HL-60/S4 treated with phorbol 12-myristate 13-acetate at 8.2 ng/mL for 4 days and 3 days (cell line): ENCODE results near the gene GPAM.
"Not testable (repeated sequence)": the region's sequence is repeated elsewhere in the genome, so short reads cannot be mapped to it uniquely, and the experiment has no call there.

Experiments
- in situ Hi-C: fragments of 300-500 bp; cut with MboI; formaldehyde crosslinking; loops from 2 replicates; pipeline ENCODE4 v1.15.0; 2022; ENCODE audit warnings: low sequenced_read_pairs

GPAM gene

DNA sequence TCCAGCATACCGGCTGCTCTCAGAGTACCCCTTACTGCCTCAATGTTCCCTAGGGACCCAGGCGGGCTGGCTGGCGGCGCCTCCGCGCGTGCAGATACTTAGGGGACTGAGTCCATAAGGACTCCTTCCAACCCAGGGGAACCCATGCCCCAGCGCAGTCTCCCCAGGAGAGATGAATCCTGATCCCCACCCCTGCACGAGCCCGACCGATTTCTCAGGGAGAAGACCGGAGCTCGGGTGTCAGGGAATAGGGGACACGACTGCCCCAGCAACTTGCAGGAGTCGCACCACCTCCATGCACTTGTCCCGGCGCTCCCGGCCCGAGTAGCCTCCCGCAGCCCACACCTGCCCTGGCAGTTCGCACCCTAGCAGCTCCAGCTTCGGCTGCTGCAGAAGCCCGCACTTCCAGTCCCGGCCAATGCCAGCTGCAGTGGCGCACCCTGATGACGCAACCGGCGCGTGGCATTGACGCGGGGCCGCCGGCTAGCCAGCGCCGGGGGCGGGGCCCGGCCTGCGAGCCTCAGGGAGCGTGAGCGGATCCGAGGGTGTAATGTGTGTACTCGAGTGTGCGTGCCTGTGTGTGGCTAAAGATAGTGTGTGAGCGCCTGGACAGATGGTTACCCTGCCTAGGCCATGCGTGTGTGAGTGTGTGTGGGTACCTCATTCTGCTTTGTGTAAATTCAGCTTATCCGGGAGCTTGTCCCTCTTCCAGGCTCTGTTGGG is at the start of gene GPAM:
TSS of gene GPAM (minus strand) at position 437 of the 723 bp plus-strand sequence. CDS start 1,981 bp downstream, outside the sequence.
- in situ Hi-C loops, result no loop called here

DNA sequence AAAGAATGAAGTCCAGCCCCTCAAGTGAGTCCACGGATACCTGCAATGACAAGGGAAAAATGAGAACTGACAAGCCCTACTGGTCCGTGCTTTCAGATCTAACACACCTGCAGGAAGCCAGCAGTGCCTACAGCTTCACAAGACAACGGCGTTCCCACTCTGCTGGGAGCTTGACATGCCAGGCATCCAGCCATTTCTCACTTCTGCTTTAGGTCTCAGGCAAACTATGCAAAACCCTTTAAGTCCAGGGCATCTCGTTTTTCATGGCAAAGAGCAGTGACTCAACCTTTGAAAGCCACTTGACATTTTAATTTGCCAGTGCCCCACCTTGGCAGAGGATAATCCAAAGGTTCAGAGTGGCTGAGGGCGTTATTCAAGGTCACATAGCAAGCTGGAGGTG is 49.1 kb upstream of the GPAM start:
- in situ Hi-C loops, result no loop called here

DNA sequence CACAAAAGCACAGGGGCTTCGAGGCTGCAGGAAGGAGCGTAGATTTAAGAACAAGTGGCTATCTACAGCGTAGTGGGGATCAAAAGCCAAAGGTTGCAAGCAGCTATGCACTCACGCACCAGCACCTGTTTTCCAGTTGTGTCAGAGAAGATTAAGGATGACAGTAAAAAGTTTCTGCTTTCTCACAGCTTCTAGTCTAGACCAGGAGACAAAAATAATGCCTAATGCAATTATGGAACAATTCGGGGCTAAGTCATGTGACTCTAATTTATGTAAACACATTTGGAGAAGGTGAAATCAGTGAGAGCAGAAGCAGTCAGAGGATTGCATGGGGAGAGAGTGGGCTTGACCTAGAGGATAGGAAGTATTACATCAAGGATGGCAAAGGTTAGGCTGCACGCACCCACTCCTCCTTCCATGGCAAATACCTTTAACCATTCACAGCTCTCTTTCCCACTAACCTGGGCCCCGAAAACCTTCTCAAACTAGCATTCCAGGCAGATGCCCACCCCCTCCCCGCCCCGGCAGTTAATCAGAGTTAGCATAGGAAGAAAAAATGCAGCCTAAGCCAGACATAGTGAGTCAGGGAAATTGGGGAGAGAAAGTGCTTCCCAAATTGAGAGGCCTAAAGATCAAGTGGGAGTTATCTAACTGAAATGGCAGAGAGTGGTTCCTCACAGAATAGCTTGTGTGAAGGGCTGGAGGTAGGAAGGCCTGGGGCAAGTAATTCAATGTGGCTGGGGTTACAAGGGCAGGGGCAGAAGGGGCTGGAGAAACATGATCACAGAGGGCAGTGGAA is 48.2 kb upstream of the GPAM start:
- in situ Hi-C loops, result no loop called here

- in situ Hi-C loops, result no loop called here
Observed at GRCh38 chr10:112230325-112230988, 46.9 kb upstream of the GPAM start.

GRCh38 chr10:112229901-112230300 is 46.3 kb upstream of the GPAM start:
- in situ Hi-C loops, result no loop called here

- in situ Hi-C loops, result no loop called here
Observed at GRCh38 chr10:112229096-112229495, 45.5 kb upstream of the GPAM start.

GRCh38 chr10:112228366-112229088 is 45.0 kb upstream of the GPAM start:
- in situ Hi-C loops, result not testable (repeated sequence)

DNA sequence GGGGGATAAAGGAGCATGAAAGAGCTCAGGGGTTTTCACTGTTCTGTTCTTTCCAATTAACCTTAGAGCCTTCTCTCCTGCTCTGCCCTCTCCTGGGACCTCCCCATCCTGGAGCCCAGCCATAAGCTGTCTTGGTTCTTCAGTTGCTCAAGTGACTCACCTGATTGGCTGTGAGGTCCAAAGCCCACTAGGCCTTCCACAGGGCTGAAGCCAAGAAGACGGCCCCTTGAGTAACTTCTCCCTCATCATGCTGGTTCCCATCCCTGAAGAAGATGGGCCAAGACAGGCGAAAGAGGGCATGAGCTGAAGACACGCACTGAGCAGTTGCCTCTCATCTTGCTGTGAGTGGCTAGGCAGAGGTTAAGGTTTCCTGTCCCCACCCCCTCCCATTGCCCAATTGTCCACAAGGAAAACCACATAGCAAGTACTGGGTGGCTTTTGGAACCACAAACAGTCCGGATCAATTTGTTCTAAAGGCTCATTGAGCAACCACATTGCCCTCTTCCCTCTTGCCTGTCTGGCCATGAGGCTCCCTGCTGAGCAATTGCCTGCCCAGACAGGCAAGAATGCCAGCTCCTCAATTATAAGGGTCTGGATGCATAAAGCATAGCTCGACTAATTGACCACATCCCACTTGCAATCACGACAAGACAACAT is 43.9 kb upstream of the GPAM start:
- in situ Hi-C loops, result no loop called here

DNA sequence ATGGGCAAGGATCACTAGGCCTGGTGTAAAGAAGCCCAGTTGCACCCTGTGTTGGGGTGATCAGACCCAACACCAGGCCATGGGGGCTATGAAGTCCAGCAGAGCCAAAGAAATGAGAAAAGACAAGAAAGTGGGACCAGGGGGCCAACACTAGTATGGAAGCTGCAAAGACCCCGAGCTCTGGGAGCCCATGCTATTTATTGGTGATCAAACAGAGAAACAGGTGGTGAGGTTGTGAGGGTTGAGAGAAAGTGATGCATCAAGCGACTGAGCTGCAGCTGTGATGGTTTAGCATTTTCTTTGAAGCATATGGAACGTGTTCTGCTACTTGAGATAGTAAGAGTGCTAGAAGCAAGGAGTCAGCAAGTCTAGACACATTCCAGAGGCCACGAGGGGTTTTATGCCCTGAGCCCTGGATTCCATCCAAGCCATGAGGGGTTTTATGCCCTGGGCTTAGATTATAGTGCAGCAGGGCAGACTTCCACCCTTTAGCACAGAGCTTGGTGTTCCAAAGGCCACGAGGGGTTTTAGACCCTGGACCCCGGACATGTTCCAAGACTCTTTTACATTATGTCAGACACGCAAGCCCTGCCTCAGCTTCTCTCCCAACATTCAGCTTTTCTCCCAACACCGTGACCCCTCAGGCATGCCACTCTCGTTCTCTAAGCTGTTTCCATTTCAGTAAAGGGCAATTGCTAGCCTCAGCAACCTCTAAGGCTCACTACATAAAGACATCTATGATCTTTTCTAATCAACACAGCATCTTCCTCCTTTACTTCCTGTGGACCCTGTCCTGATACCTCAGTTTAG is 43.1 kb upstream of the GPAM start:
- in situ Hi-C loops, result no loop called here

- in situ Hi-C loops, result no loop called here
Observed at GRCh38 chr10:112225771-112226438, 42.3 kb upstream of the GPAM start.

GRCh38 chr10:112224933-112225529 is 41.5 kb upstream of the GPAM start:
- in situ Hi-C loops, result no loop called here

DNA sequence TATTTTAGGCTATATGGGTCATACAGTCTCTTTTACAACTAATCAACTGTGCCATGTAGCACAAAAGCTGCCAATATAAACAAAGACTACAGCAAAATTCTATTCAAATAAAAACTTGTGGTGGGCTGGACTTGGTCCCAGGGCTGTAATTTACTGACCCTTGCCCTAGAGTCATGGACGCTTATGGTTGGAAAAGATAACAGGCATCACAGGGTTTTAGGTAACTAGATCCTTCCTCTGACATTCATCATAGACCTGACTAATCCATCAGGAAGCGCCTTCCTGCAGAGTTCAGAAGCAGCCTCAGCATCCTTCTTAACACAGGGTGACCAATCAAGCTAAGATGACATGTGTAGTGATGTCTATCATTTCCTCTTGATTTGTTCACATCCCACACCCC is 40.2 kb upstream of the GPAM start:
- in situ Hi-C loops, result no loop called here

- in situ Hi-C loops, result no loop called here
Observed at GRCh38 chr10:112222799-112223198, 39.2 kb upstream of the GPAM start.

DNA sequence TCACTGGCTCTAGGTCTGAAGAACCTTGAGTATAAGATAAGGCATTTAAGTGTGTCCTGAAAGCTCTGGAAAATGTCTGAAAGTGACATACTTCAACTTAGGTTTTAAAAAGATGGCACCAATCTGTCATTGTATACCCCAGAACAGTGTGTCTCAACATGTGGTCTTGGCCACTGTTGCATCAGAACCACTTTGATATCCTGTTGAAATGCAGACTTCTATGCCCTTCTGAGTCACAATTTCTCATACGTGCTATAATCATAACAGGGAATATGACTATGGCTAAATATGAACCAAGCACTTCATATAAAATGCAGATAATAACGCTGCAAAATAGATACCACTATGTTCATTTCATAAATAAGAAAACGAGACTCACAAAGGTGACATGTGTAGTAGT is 38.0 kb upstream of the GPAM start:
- in situ Hi-C loops, result no loop called here

GRCh38 chr10:112218960-112219359 is 35.4 kb upstream of the GPAM start:
- in situ Hi-C loops, result no loop called here

- in situ Hi-C loops, result no loop called here
Observed at GRCh38 chr10:112218036-112218390, 34.4 kb upstream of the GPAM start.

- in situ Hi-C loops, result no loop called here
Observed at GRCh38 chr10:112217386-112218035, 33.9 kb upstream of the GPAM start.

DNA sequence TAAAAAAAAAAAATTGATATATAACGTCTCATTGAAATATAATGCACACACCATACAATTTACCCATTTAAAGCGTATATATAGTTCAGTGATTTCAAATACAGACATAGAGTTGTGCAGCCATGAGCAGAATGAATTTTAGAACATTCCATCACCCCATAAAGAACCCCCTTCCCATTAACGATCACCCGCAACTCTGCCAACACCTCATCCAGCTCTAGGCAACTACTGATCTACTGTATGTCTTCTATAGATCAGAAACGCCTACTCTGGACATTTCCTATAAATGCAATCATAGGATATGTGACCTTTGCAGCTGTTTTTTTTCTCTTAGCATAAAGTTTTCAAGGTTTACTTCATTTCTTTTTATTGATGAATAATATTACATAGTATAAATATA is 33.4 kb upstream of the GPAM start:
- in situ Hi-C loops, result no loop called here
